Neural progenitor cell (in vitro differentiated cells): ENCODE data around the gene MAST3. TPM values are rescaled to one million over a fixed set of nuclear protein-coding genes. Genes with fewer than 3 reads are reported as not detected.

ENCODE experiments used
- DNase-seq: peaks from one replicate; pipeline ENCODE4 v3.0.0-alpha.2; 2016; ENCODE audit warnings: low spot score
- H2AFZ ChIP-seq: fragments of 200-600 bp; sonication (generic); replicated peaks from 2 replicates; pipeline ENCODE4 v1.6.1; 2016; ENCODE audit warnings: antibody characterized with exemption
- H3F3A ChIP-seq: fragments of 200-600 bp; sonication (generic); 2 replicates; pipeline ENCODE4 v1.6.1; 2016; ENCODE audit warnings: antibody characterized with exemption, low read depth
- H3K27ac ChIP-seq: fragments of 200-600 bp; sonication (generic); 2 replicates; pipeline ENCODE4 v1.5.1; 2016; ENCODE audit warnings: mild to moderate bottlenecking
- H3K27me3 ChIP-seq: fragments of 200-600 bp; sonication (generic); 2 replicates; pipeline ENCODE4 v1.6.1; 2016; ENCODE audit warnings: mild to moderate bottlenecking, moderate library complexity
- H3K36me3 ChIP-seq: fragments of 200-600 bp; sonication (generic); 2 replicates; pipeline ENCODE4 v1.5.1; 2016
- H3K4me1 ChIP-seq: fragments of 200-600 bp; sonication (generic); 2 replicates; pipeline ENCODE4 v1.6.1; 2016; ENCODE audit warnings: mixed run types
- H3K4me2 ChIP-seq: fragments of 200-600 bp; sonication (generic); 2 replicates; pipeline ENCODE4 v1.6.1; 2016
- H3K4me3 ChIP-seq: fragments of 200-600 bp; sonication (generic); 2 replicates; pipeline ENCODE4 v1.5.1; 2016
- H3K79me2 ChIP-seq: fragments of 200-600 bp; sonication (generic); 2 replicates; pipeline ENCODE4 v1.6.1; 2016; ENCODE audit warnings: low read depth
- H3K9ac ChIP-seq: fragments of 200-600 bp; sonication (generic); 2 replicates; pipeline ENCODE4 v1.6.1; 2016
- H3K9me3 ChIP-seq: fragments of 200-600 bp; sonication (generic); 2 replicates; pipeline ENCODE4 v1.5.1; 2016; ENCODE audit warnings: low read depth
- H4K20me1 ChIP-seq: fragments of 200-600 bp; sonication (generic); 2 replicates; pipeline ENCODE4 v1.6.1; 2016; ENCODE audit warnings: low read depth
- H3K27ac Mint-ChIP-seq: 3 replicates; pipeline ENCODE4 v1.8.0; 2021; ENCODE audit warnings: mixed read lengths
- H3K27me3 Mint-ChIP-seq: 2 replicates; pipeline ENCODE4 v1.8.0; 2022; ENCODE audit warnings: low read depth, mild to moderate bottlenecking, inconsistent platforms, moderate library complexity, mixed read lengths; ENCODE audit not compliant: insufficient read depth
- H3K36me3 Mint-ChIP-seq: 3 replicates; pipeline ENCODE4 v1.8.0; 2021; ENCODE audit warnings: mixed read lengths
- H3K4me1 Mint-ChIP-seq: 3 replicates; pipeline ENCODE4 v1.8.0; 2021; ENCODE audit warnings: mixed read lengths
- H3K4me3 Mint-ChIP-seq: 3 replicates; pipeline ENCODE4 v1.8.0; 2021; ENCODE audit warnings: mild to moderate bottlenecking, moderate library complexity, mixed read lengths
- H3K9me3 Mint-ChIP-seq: 3 replicates; pipeline ENCODE4 v1.8.0; 2020; ENCODE audit warnings: mixed read lengths
- CTCF ChIP-seq: fragments of 200-600 bp; sonication (generic); IDR thresholded peaks from 2 replicates; pipeline ENCODE4 v1.5.1; 2017; ENCODE audit warnings: antibody characterized with exemption, mild to moderate bottlenecking
- EZH2 ChIP-seq: fragments of 200-600 bp; sonication (generic); IDR thresholded peaks from 2 replicates; pipeline ENCODE4 v1.6.1; 2017; ENCODE audit warnings: antibody characterized with exemption, mild to moderate bottlenecking, moderate library complexity
- EZH2phosphoT487 ChIP-seq: fragments of 200-600 bp; sonication (generic); IDR thresholded peaks from 2 replicates; pipeline ENCODE4 v1.6.1; 2017; ENCODE audit warnings: antibody characterized with exemption
- total RNA-seq: library from RNA; depleted of rRNA; stranded (reverse); fragments of >200 nt; gene quantifications from 2 replicates; pipeline ENCODE4 v1.2.3, GENCODE V29; 2015; ENCODE audit warnings: low replicate concordance

MAST3 gene
- total RNA-seq, 1 donor from 2014 or later = 2.1 TPM

- TF ChIP-seq EZH2 = no peak
- TF ChIP-seq EZH2phosphoT487 = no peak
- no peak for TF ChIP-seq CTCF
- no peak overlapping the region for H3K27ac Mint-ChIP-seq
- H3K27me3 Mint-ChIP-seq = peaks cover 6% of the 10 kb centered on the region
- Histone ChIP-seq H4K20me1 (peaks cover 3% of the 10 kb centered on the region), H3K79me2 (no peaks in the 10 kb centered on the region), H3K27ac (no peak overlapping the region), H2AFZ (no peak overlapping the region), H3K4me2 (no peak overlapping the region), H3K9ac (no peak overlapping the region), H3K4me3 (no peak overlapping the region), H3K36me3 (no peaks in the 10 kb centered on the region), H3K4me1 (no peaks in the 10 kb centered on the region), H3K27me3 (no peaks in the 10 kb centered on the region), H3F3A (no peaks in the 10 kb centered on the region), H3K9me3 (no peaks in the 10 kb centered on the region)
- H3K4me1 Mint-ChIP-seq = peaks cover 3% of the 10 kb centered on the region
- DNase-seq = no peak
- H3K36me3 Mint-ChIP-seq = peaks cover 13% of the 10 kb centered on the region
- no peaks in the 10 kb centered on the region for H3K9me3 Mint-ChIP-seq
- no peak overlapping the region for H3K4me3 Mint-ChIP-seq
Measured at GRCh38 chr19:18167011-18167410, 69.4 kb downstream of the MAST3 start.

GRCh38 chr19:18167975-18168645, 70.5 kb downstream of the MAST3 start:
- no peak overlapping the region for H3K9ac ChIP-seq
- H3F3A ChIP-seq = peaks cover 4% of the 10 kb centered on the region
- Mint-ChIP-seq H3K4me3 (no peak overlapping the region), H3K4me1 (peaks cover 3% of the 10 kb centered on the region), H3K36me3 (peaks cover 12% of the 10 kb centered on the region), H3K27ac (no peak overlapping the region), H3K27me3 (peaks cover 11% of the 10 kb centered on the region), H3K9me3 (no peaks in the 10 kb centered on the region)
- no peak overlapping the region for H3K27ac ChIP-seq
- H3K27me3 ChIP-seq = peaks cover 2% of the 10 kb centered on the region
- DNase-seq = peak; percentile 67
- no peak overlapping the region for H3K4me3 ChIP-seq
- H3K4me1 ChIP-seq = no peaks in the 10 kb centered on the region
- H3K9me3 ChIP-seq = no peaks in the 10 kb centered on the region
- no peak overlapping the region for H3K4me2 ChIP-seq
- no peaks in the 10 kb centered on the region for H3K36me3 ChIP-seq
- no peaks in the 10 kb centered on the region for H4K20me1 ChIP-seq
- TF ChIP-seq EZH2phosphoT487 (no peak), CTCF (peak; percentile 72)
- H3K79me2 ChIP-seq = no peaks in the 10 kb centered on the region
- H2AFZ ChIP-seq = no peak overlapping the region

DNA sequence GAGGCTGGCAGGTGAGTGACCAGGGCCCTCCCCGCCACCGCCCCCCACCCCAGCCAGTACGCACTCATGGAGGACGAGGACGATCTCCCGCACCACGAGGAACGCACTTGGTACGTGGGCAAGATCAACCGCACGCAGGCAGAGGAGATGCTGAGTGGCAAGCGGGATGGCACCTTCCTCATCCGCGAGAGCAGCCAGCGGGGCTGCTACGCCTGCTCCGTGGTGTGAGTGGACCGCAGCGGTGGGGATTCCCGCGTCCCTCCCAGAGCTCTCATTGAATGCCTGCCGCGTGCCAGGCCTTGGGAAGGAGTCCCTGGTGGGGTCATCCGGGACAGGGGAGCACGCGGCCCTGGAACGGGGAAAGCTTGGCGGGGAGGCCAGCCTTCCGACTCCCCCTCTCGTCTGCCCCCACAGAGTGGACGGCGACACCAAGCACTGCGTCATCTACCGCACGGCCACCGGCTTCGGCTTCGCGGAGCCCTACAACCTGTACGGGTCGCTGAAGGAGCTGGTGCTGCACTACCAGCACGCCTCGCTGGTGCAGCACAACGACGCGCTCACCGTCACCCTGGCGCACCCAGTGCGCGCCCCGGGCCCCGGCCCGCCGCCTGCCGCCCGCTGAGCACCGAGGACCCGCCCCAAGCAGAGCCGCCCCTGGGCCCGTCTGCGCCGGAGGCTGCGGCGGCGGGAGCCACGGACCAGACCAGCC, 71.2 kb downstream of the MAST3 start:
- no peak overlapping the region for H2AFZ ChIP-seq
- H3K27me3 Mint-ChIP-seq = peaks cover 15% of the 10 kb centered on the region
- H3K4me3 Mint-ChIP-seq = no peak overlapping the region
- H3K79me2 ChIP-seq = no peaks in the 10 kb centered on the region
- H3K9me3 ChIP-seq = no peaks in the 10 kb centered on the region
- peaks cover 11% of the 10 kb centered on the region for H3F3A ChIP-seq
- H3K36me3 ChIP-seq = no peaks in the 10 kb centered on the region
- H3K27me3 ChIP-seq = peaks cover 9% of the 10 kb centered on the region
- H3K4me1 Mint-ChIP-seq = peaks cover 3% of the 10 kb centered on the region
- H3K4me1 ChIP-seq = no peaks in the 10 kb centered on the region
- H3K27ac Mint-ChIP-seq = no peak overlapping the region
- H3K9me3 Mint-ChIP-seq = no peaks in the 10 kb centered on the region
- H3K4me3 ChIP-seq = no peak overlapping the region
- DNase-seq = no peak
- no peak overlapping the region for H3K4me2 ChIP-seq
- H4K20me1 ChIP-seq = no peaks in the 10 kb centered on the region
- peaks cover 9% of the 10 kb centered on the region for H3K36me3 Mint-ChIP-seq
- no peak overlapping the region for H3K9ac ChIP-seq
- no peak overlapping the region for H3K27ac ChIP-seq
- no peak for TF ChIP-seq EZH2phosphoT487
- TF ChIP-seq EZH2 = no peak
- TF ChIP-seq CTCF = no peak
